ENCODE measurements around the gene COBL. TPM values are rescaled to one million over a fixed set of nuclear protein-coding genes. Genes with fewer than 3 reads are reported as not detected.
A peak's percentile ranks its signal among the peaks of the same experiment; 100 is the strongest.
"Not testable (repeated sequence)": the region's sequence is repeated elsewhere in the genome, so short reads cannot be mapped to it uniquely, and the experiment has no call there.

COBL gene
- total RNA-seq, 1 donor from 2014 or later: 1.4 TPM

DNA sequence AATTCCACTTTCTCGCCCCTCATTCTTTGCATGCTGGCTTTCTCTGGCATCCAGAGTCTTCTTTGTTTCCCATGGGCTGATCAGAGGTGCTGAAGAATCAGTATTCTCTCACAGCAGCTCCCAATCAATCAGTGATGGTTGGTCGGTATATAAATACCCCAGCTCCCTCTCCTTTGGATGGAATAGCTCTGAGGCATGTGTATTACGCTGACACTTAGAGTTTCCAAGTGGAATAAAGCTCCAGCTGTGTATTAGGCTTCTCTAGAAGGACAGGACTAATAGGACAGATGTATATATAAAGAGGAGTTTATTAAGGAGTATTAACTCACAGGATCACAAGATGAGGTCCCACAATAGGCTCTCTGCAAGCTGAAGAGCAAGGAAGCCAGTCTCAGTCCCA is 315.7 kb downstream of the COBL start:
- DNase-seq (ENCODE audit: low read depth): peak; percentile 9

DNA sequence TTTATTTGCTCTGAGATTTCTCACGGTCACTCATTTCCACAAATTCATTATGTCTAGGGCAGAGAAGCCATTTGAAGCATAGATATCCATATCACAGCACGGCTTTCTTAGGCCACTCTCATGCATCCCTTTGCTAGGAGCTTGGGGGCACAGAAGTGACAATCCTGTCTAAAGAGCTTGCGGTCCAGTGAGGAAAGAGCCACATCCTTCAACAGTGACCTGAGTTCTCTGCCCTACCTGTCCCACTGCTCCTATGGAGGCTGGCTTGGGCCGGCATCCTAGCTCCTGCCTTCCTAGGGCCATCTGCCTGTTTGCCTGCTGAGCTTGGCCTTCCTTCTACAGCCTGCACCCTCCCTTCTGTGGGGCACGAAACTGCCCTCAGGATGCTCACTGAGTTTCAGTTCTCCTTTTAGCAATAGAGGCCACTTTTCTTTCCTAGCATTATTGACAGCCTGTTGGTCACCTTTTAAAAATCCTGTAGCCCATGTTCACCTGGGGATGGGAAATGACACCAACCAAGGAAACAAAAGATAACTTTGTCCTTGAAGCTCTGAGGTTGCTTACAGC is 321.8 kb downstream of the COBL start:
- no peak for DNase-seq (ENCODE audit: low read depth)

DNA sequence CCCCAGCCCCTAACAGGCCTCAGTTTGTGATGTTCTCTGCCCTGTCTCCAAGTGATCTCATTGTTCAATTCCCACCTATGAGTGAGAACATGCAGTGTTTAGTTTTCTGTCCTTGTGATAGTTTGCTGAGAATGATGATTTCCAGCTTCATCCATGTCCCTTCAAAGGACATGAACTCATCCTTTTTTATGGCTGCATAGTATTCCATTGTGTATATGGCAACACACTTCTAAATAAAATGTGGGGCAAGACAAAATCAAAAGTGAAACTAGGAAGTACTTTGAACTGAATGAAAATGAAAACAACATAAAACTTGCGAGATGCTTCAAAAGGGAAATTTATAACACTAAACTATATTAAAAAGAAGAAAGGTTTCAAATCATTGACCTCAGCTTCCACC is 326.4 kb downstream of the COBL start:
- not testable (repeated sequence) for DNase-seq (ENCODE audit: low read depth)

DNA sequence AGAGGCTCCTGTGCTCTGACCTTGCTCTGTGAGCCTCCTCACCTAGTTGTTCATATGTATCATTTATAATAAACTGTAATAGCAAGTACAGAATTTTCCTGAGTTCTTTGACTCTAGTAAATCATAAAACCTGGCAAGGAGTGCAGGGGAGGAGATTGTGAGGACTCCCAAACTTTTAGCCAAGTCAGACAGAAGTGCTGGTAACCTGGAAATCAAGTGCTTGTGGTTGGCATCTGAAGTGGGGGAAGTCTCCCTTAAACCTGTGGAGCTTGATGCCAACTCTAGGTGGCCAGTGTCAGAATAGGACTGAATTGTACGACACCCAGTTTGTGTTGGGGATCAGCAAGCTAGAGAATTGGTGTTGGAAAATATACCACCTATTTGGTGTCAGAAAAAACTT is 327.6 kb downstream of the COBL start:
- DNase-seq (ENCODE audit: low read depth): no peak

DNA sequence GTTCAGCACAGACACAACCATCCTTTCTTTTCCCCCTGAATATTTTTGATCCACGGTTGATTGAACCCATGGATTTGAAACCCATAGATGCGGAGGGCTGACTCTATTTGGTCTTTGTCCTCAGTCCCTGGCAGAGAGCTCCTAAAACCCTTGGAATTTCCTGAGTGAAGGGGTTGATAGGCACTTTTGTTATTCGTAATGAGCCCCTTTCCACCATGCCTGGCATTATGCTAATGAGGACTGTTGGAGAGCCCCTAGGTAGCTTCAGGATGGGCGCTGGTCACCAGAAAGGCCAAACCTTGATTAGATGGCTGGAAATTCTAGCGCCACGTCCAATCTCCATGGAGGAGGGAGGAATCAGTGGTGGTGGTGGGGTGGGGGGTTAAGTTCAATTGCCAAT is 328.1 kb downstream of the COBL start:
- no peak for DNase-seq (ENCODE audit: low read depth)

- no peak for DNase-seq (ENCODE audit: low read depth)
Observed at GRCh38 chr7:50985096-50985495, 331.5 kb downstream of the COBL start.

GRCh38 chr7:50983850-50984249 is 332.8 kb downstream of the COBL start:
- DNase-seq (ENCODE audit: low read depth): no peak

DNA sequence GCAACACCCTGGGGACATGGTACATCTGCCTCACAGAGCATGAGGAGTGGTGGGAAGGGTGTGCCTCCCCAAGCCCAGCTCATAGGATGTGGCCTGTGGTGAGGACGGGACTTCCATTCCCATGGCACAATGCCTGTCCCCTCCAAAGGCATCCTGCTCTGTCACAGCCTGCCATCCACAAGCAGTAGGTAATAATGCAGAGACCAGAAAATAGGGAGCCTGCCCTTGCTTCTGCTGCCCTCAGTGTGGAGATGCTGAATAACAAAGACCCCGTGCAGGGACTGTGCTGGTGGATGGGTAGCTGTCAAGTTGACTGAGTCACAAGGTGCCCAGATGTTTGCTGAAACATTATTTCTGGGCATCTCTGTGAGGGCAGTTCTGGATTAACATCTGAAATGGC is 334.0 kb downstream of the COBL start:
- no peak for DNase-seq (ENCODE audit: low read depth)

GRCh38 chr7:50981743-50982142 is 334.9 kb downstream of the COBL start:
- no peak for DNase-seq (ENCODE audit: low read depth)

- DNase-seq (ENCODE audit: low read depth): no peak
Observed at GRCh38 chr7:50980411-50980810, 336.2 kb downstream of the COBL start.

DNA sequence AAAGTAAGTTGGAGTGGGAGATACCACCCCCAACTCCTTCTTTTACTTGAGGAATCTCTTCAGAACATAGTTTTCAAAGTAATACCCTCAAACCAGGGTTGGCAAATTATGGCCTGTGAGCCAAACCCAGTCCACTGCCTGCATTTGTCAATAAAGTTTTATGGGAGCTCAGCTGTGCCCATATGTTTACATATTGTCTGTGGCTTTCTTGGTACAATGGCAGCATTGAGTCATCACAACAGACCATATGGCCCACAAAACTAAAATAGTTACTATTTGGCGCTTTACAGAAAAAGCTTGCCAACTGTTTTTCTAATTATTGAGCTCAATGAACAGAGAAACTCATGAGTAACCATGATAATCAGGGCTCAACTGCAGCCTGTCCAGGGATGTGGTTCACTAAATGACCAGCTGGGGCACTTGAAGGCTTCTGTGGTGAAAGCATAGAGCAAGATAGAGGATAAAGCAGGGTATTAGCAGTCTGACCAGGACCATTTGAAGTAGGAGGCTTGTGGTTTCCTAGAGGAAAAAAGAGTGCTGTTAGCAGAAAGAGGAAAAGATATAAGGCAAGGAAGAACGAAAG is 337.9 kb downstream of the COBL start:
- DNase-seq (ENCODE audit: low read depth): peak; percentile 42

- DNase-seq (ENCODE audit: low read depth): no peak
Observed at GRCh38 chr7:50977421-50977820, 339.2 kb downstream of the COBL start.

- DNase-seq (ENCODE audit: low read depth): no peak
Observed at GRCh38 chr7:50976064-50976463, 340.5 kb downstream of the COBL start.

- no peak for DNase-seq (ENCODE audit: low read depth)
Observed at GRCh38 chr7:50974240-50974639, 342.4 kb downstream of the COBL start.

DNA sequence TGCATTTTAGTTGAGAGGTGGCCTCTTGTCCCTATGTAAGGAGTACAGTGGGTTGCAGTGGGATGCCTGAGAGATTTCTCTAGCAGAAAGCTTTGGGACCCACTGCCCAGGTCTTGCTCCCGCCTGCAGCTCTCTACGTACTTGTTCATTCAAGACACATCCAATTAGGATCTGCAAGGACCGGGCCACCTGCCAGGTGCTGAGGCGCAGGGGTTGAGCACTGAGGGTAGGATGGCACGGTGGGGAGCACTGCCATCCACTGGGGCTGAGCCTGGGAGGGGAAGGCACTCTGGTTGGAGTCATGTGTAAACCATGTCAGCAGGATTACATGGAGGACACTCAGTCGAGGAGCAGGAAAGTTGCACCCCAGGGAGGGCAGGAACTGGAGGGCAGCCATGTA is 342.8 kb downstream of the COBL start:
- no peak for DNase-seq (ENCODE audit: low read depth)

DNA sequence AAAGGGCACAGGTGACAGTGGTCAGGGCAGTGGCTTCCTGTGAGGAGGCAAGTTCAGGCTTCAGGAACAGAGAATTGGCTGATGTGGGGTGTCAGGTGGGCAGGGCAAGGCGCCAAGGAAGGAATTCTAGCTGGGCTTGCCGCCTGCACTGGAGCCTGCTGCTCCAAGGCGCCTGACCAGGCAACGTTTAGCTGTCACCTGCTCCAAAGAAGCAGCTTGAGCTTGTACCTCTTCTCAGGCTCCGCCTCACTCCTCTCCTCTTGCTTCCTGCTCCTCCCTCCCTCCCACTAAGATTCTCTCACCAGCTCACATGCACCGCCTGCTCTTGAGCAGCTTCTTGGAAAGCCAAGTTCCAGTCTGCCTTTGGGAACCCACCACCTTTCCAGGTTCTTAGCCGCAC is 346.5 kb downstream of the COBL start:
- no peak for DNase-seq (ENCODE audit: low read depth)
